Progenitor cell of endocrine pancreas (in vitro differentiated cells): Measurements from ENCODE around the gene RPL31. TPM values are rescaled to one million over a fixed set of nuclear protein-coding genes. Genes with fewer than 3 reads are reported as not detected.

Experiments used
- DNase-seq: peaks from one replicate; pipeline ENCODE4 v3.0.0; 2021; ENCODE audit warnings: low spot score; ENCODE audit not compliant: unreplicated experiment
- H3K27ac Mint-ChIP-seq: 2 replicates; pipeline ENCODE4 v1.8.0; 2021; ENCODE audit warnings: mild to moderate bottlenecking, moderate library complexity, mixed read lengths
- H3K27me3 Mint-ChIP-seq: 2 replicates; pipeline ENCODE4 v1.8.0; 2021; ENCODE audit warnings: mixed read lengths
- H3K36me3 Mint-ChIP-seq: 2 replicates; pipeline ENCODE4 v1.8.0; 2022; ENCODE audit warnings: mixed read lengths; ENCODE audit not compliant: insufficient read depth
- H3K4me1 Mint-ChIP-seq: 2 replicates; pipeline ENCODE4 v1.8.0; 2021; ENCODE audit warnings: low read depth, mixed read lengths
- H3K4me3 Mint-ChIP-seq: 2 replicates; pipeline ENCODE4 v1.8.0; 2021; ENCODE audit warnings: low read depth, mild to moderate bottlenecking, moderate library complexity, mixed read lengths
- H3K9me3 Mint-ChIP-seq: 2 replicates; pipeline ENCODE4 v1.8.0; 2021; ENCODE audit warnings: low read depth, mixed read lengths
- long read RNA-seq: library from polyadenylated mRNA; unstranded; transcript quantifications from one replicate; pipeline ENCODE4 v2.0.0, GENCODE V29; 2020
- total RNA-seq: library from RNA; stranded (reverse); gene quantifications from 2 replicates; pipeline ENCODE4 v1.2.1, GENCODE V29; 2021
- TF ChIP-seq, protein P1 (sequence below): fragments of 200-600 bp; sonication (generic); IDR thresholded peaks from one replicate; pipeline ENCODE4 v1.5.0; 2021; ENCODE audit warnings: antibody characterized with exemption, mild to moderate bottlenecking; ENCODE audit not compliant: unreplicated experiment

Gene RPL31
- total RNA-seq: 1,632 and 1,719 TPM in 2 replicates
- long read RNA-seq, transcript RPL31-203 (5 exons, 1,110 nt): minor isoform, 20 of 651 reads
- long read RNA-seq, transcript RPL31-205 (4 exons, 716 nt): minor isoform, 12 of 651 reads
- long read RNA-seq, transcript RPL31-201 (5 exons, 1,865 nt): major isoform, 539 of 651 reads
- long read RNA-seq, transcript RPL31-208 (4 exons, 825 nt): minor isoform, 50 of 651 reads
- long read RNA-seq, partial matches to known transcripts: 11 of 651 reads
- long read RNA-seq, other reads (novel, unspliced or antisense): 15 of 651 reads

GRCh38 chr2:101001691-101002561 is at the start of gene RPL31:
Gene RPL31 (plus strand): TSS chr2:101002289. CDS start chr2:101002702, 413 bp downstream.
- TF ChIP-seq, protein P1, sequence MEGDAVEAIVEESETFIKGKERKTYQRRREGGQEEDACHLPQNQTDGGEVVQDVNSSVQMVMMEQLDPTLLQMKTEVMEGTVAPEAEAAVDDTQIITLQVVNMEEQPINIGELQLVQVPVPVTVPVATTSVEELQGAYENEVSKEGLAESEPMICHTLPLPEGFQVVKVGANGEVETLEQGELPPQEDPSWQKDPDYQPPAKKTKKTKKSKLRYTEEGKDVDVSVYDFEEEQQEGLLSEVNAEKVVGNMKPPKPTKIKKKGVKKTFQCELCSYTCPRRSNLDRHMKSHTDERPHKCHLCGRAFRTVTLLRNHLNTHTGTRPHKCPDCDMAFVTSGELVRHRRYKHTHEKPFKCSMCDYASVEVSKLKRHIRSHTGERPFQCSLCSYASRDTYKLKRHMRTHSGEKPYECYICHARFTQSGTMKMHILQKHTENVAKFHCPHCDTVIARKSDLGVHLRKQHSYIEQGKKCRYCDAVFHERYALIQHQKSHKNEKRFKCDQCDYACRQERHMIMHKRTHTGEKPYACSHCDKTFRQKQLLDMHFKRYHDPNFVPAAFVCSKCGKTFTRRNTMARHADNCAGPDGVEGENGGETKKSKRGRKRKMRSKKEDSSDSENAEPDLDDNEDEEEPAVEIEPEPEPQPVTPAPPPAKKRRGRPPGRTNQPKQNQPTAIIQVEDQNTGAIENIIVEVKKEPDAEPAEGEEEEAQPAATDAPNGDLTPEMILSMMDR: no peak
- Mint-ChIP-seq H3K9me3 (no peaks in the 10 kb centered on the region), H3K36me3 (peaks cover 34% of the 10 kb centered on the region)

GRCh38 chr2:100952512-100952911 is 49.6 kb upstream of the RPL31 start:
- no peak overlapping the region for H3K27ac Mint-ChIP-seq
- TF ChIP-seq, protein P1: no peak
- H3K27me3 Mint-ChIP-seq: no peaks in the 10 kb centered on the region
- no peaks in the 10 kb centered on the region for H3K9me3 Mint-ChIP-seq
- H3K36me3 Mint-ChIP-seq: no peaks in the 10 kb centered on the region
- H3K4me1 Mint-ChIP-seq: no peaks in the 10 kb centered on the region
- H3K4me3 Mint-ChIP-seq: no peak overlapping the region
- no peak for DNase-seq

More at GRCh38 chr2:101001691-101002561, at the start of gene RPL31:
- peak; percentile 85 for DNase-seq
- H3K4me3 Mint-ChIP-seq: peak within 1 kb of the TSS; percentile 95
- peaks cover 26% of the 10 kb centered on the region for H3K4me1 Mint-ChIP-seq
- H3K27ac Mint-ChIP-seq: peak within 1 kb of the TSS; percentile 98
- H3K27me3 Mint-ChIP-seq: no peaks in the 10 kb centered on the region

DNA sequence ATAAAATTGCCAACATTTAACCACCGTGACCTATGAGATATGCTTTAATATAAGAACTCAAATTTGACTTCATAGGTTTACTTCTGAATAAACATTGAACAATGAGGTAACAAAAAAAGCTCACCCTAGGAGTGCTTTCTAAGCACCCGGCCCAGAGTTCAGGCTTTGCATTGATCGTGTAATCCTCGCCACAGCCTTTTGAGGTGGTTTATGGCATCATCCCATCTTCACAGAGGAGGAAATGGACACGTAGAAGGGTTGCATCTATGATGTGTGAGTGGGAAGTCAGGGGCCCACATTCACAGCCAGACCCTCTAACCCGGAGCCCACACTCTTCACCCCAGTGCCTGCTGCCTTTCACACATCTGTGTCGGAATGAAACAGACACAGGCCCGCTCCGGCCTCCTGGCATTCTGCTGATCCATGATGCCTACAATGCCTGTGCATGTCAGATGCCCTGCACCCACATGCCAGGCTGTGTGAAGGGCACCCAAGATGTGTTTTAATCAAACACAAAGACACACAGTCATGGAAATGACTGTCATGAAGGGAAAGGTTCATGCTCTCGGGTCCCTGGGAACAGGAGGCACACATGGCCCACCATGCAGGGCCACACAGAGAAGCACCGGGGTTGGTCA is 48.6 kb upstream of the RPL31 start:
- Mint-ChIP-seq H3K4me1 (no peaks in the 10 kb centered on the region), H3K4me3 (no peak overlapping the region), H3K9me3 (no peaks in the 10 kb centered on the region), H3K27ac (no peak overlapping the region), H3K27me3 (no peaks in the 10 kb centered on the region), H3K36me3 (no peaks in the 10 kb centered on the region)
- no peak for DNase-seq
- TF ChIP-seq, protein P1: no peak

- Mint-ChIP-seq H3K4me3 (no peak overlapping the region), H3K9me3 (no peaks in the 10 kb centered on the region), H3K4me1 (no peaks in the 10 kb centered on the region), H3K27me3 (no peaks in the 10 kb centered on the region), H3K36me3 (no peaks in the 10 kb centered on the region), H3K27ac (no peak overlapping the region)
- TF ChIP-seq, protein P1: no peak
- DNase-seq: no peak
These were observed 48.1 kb upstream of the RPL31 start for GRCh38 chr2:100954044-100954420.

DNA sequence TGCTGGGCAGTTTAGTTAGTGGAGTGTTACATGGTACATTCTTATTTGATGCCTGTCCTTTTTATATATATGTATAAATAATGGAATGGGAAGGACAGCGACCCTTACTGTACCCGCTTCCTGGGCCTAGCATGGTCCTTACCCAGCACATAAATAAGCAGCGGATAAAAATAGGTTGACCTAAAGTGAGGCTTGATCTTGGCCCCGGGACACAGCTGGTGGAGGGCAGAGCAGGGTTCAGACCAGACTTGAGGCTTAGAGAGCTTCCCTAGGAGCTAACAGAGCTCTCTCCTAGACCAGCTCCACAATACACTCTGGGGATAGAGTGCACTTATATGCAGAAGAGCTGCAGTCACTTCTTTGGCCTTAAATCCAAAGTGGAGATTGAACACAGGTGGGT is 46.9 kb upstream of the RPL31 start:
- H3K27ac Mint-ChIP-seq: no peak overlapping the region
- H3K27me3 Mint-ChIP-seq: no peaks in the 10 kb centered on the region
- no peak for DNase-seq
- no peaks in the 10 kb centered on the region for H3K4me1 Mint-ChIP-seq
- H3K4me3 Mint-ChIP-seq: no peak overlapping the region
- TF ChIP-seq, protein P1: no peak
- no peaks in the 10 kb centered on the region for H3K9me3 Mint-ChIP-seq
- H3K36me3 Mint-ChIP-seq: no peaks in the 10 kb centered on the region
